Heart left ventricle (tissue), 13 donors: ENCODE results near the gene CLPTM1L.

Source experiments
- POLR2A ChIP-seq, 2 donors: fragments of 450-650 bp; IDR thresholded peaks; one replicate each; pipeline ENCODE4 v1.6.1; 2017; ENCODE audit warnings: antibody characterized with exemption in 2 of 2, mild to moderate bottlenecking in 2 of 2, moderate library complexity in 2 of 2
- TF ChIP-seq, protein P1 (sequence below), 12 donors: fragments of 200-600 bp; sonication (generic) in 4 of 12; IDR thresholded peaks; one replicate each; pipeline versions ENCODE4 v1.5.0 to v1.8.0; 2018 to 2022; ENCODE audit warnings: antibody characterized with exemption in 12 of 12, mild to moderate bottlenecking in 5 of 12
- donor health status: ischemic (EF 13 %, LVEDD 7.1; RV severe dilation, severe dysfunction).
- donor health status: DM: no; HTN: yes; CAD: no.
- donor health status: DM: no; HTN: no; CAD: no.
- donor health status: ischemic (EF 25% LVEDD 6.9; RV normal size, moderate dysfunction).
- donor health status: ischemic (EF 25% LVEDD 5.7; RV mildly dilated, moderate dysfunction).
- donor health status: ischemic (EF 35%, LVEDD 5.7; RV mildly dilated, moderate dysfunction).
- donor health status: nonischemic (EF 11% LVEDD 7.7; RV severe dilation, severe dysfunction).
- donor health status: DM: yes; HTN: yes; CAD: no.
- donor health status: PGD.
- donor health status: ischemic (EF 29% LVEDD 5.4; RV normal size, mild dysfunction).
- donor health status: nonischemic (EF 23%, LVEDD 6.1; RV moderate dilation, normal function).

- no peak for TF ChIP-seq POLR2A (IDR thresholded peaks at IDR 0.05)
- TF ChIP-seq, protein P1, sequence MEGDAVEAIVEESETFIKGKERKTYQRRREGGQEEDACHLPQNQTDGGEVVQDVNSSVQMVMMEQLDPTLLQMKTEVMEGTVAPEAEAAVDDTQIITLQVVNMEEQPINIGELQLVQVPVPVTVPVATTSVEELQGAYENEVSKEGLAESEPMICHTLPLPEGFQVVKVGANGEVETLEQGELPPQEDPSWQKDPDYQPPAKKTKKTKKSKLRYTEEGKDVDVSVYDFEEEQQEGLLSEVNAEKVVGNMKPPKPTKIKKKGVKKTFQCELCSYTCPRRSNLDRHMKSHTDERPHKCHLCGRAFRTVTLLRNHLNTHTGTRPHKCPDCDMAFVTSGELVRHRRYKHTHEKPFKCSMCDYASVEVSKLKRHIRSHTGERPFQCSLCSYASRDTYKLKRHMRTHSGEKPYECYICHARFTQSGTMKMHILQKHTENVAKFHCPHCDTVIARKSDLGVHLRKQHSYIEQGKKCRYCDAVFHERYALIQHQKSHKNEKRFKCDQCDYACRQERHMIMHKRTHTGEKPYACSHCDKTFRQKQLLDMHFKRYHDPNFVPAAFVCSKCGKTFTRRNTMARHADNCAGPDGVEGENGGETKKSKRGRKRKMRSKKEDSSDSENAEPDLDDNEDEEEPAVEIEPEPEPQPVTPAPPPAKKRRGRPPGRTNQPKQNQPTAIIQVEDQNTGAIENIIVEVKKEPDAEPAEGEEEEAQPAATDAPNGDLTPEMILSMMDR (IDR thresholded peaks at IDR 0.05): no peak
These were observed 18.9 kb downstream of the CLPTM1L start for GRCh38 chr5:1325870-1326531.
